Activated CD4-positive, alpha-beta T cell treated with anti-CD3 and anti-CD28 coated beads, Interleukin-2, Interleukin-6, amounts not matched to agents 100 ng/mL and 50 ng/mL, durations not matched to agents 16 hours and 8 hours (primary cell): Measurements from ENCODE around the gene IGIP.
A peak's percentile ranks its signal among the peaks of the same experiment; 100 is the strongest.

Experiments used
- DNase-seq: peaks from one replicate; pipeline ENCODE4 v3.0.0-alpha.2; 2020

IGIP gene

GRCh38 chr5:140111859-140112551 lies 13.7 kb upstream of the IGIP start:
- no peak for DNase-seq

GRCh38 chr5:140112685-140113179 lies 13.0 kb upstream of the IGIP start:
- DNase-seq: no peak

GRCh38 chr5:140113180-140113698 lies 12.5 kb upstream of the IGIP start:
- DNase-seq: peak; percentile 18

GRCh38 chr5:140113699-140114263 lies 12.0 kb upstream of the IGIP start, which contains the start of gene PURA:
Gene PURA, plus strand, starts transcription at chr5:140114109. Its CDS starts 73 bp downstream, at chr5:140114182.
- peak; percentile 97 for DNase-seq

GRCh38 chr5:140114341-140115185 lies 11.2 kb upstream of the IGIP start:
- peak; percentile 61 for DNase-seq

- no peak for DNase-seq
These were observed 10.6 kb upstream of the IGIP start for GRCh38 chr5:140115186-140115500.

GRCh38 chr5:140116716-140117115 lies 9.0 kb upstream of the IGIP start:
- DNase-seq: no peak

- DNase-seq: no peak
These were observed 8.2 kb upstream of the IGIP start for GRCh38 chr5:140117523-140117922.

- no peak for DNase-seq
These were observed 7.3 kb upstream of the IGIP start for GRCh38 chr5:140118302-140118936.

GRCh38 chr5:140126315-140127012 lies 727 bp downstream of the IGIP start:
- DNase-seq: no peak

- no peak for DNase-seq
These were observed 2.6 kb downstream of the IGIP start for GRCh38 chr5:140128376-140128775.

- DNase-seq: no peak
These were observed 5.4 kb downstream of the IGIP start for GRCh38 chr5:140130949-140131733.

- DNase-seq: peak; percentile 20
These were observed 6.3 kb downstream of the IGIP start for GRCh38 chr5:140131967-140132409.

- no peak for DNase-seq
These were observed 7.9 kb downstream of the IGIP start for GRCh38 chr5:140133514-140134167.

GRCh38 chr5:140134277-140134935 lies 8.7 kb downstream of the IGIP start:
- DNase-seq: no peak

- DNase-seq: no peak
These were observed 9.4 kb downstream of the IGIP start for GRCh38 chr5:140135127-140135526.

GRCh38 chr5:140136624-140137023 lies 10.9 kb downstream of the IGIP start:
- no peak for DNase-seq

- no peak for DNase-seq
These were observed 14.7 kb downstream of the IGIP start for GRCh38 chr5:140140435-140140834.

- no peak for DNase-seq
These were observed 15.5 kb downstream of the IGIP start for GRCh38 chr5:140141241-140141640.

GRCh38 chr5:140142246-140142645 lies 16.5 kb downstream of the IGIP start:
- DNase-seq: no peak
